ENCODE measurements around the gene SMPDL3B. TPM values are rescaled to one million over a fixed set of nuclear protein-coding genes. Genes with fewer than 3 reads are reported as not detected.
"Not testable (repeated sequence)": the region's sequence is repeated elsewhere in the genome, so short reads cannot be mapped to it uniquely, and the experiment has no call there.

The SMPDL3B gene
- total RNA-seq, 4 donors from 2014 or later, result 6.6 TPM; not detected in 3

DNA sequence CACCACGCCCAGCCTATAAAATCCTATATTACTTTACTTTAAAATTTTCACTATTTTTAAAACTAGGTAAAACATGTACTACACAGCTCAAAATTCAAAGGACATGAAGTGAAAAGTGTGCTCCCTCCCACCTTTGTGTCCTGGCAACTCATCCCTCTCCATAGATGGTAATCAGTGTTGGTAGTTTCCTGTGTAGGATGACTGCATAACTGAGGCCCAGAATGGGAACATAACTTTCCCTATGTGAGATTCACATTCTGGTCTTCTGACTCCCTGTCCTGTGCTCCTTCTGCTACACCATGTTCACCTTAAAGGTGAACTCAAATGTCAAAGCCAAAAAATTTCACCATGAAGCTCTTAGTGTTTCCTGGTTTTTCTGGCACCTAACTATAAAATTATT, 64.3 kb downstream of the SMPDL3B start:
- Histone ChIP-seq H3K9me3 (no peaks in the 10 kb centered on the region), H3K36me3 (no peaks in the 10 kb centered on the region), H3K4me1 (no peaks in the 10 kb centered on the region), H3K4me3 (no peak overlapping the region), H3K27ac (no peak overlapping the region), H3K27me3 (no peaks in the 10 kb centered on the region)
- TF ChIP-seq POLR2A (IDR thresholded peaks at IDR 0.05), result no peak
- TF ChIP-seq, protein P1, sequence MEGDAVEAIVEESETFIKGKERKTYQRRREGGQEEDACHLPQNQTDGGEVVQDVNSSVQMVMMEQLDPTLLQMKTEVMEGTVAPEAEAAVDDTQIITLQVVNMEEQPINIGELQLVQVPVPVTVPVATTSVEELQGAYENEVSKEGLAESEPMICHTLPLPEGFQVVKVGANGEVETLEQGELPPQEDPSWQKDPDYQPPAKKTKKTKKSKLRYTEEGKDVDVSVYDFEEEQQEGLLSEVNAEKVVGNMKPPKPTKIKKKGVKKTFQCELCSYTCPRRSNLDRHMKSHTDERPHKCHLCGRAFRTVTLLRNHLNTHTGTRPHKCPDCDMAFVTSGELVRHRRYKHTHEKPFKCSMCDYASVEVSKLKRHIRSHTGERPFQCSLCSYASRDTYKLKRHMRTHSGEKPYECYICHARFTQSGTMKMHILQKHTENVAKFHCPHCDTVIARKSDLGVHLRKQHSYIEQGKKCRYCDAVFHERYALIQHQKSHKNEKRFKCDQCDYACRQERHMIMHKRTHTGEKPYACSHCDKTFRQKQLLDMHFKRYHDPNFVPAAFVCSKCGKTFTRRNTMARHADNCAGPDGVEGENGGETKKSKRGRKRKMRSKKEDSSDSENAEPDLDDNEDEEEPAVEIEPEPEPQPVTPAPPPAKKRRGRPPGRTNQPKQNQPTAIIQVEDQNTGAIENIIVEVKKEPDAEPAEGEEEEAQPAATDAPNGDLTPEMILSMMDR (IDR thresholded peaks at IDR 0.05), result no peak
- DNase-seq, result no peak
- intact Hi-C loops (cut with DNase I; ENCODE audit: low total_unique reads), result no loop called here

DNA sequence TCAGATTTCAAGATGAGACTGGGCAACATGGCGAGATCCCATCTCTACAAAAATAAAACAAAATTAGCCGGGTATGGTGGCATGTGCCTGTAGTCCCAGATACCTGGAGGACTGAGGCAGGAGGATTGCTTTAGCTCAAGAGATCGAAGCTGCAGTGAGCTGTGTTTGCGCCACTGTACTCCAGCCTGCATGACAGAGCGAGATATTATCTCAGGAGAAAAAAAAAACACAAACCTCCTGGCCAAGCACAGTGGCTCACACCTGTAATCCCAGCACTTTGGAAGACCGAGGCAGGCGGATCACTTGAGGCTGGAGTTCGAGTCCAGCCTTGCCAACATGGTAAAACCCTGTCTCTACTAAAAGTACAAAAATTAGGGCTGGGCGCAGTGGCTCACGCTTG, 67.8 kb downstream of the SMPDL3B start:
- H3K27me3 ChIP-seq, result no peaks in the 10 kb centered on the region
- H3K36me3 ChIP-seq, result no peaks in the 10 kb centered on the region
- intact Hi-C loops (cut with DNase I; ENCODE audit: low total_unique reads), result no loop called here
- no peak overlapping the region for H3K27ac ChIP-seq
- H3K9me3 ChIP-seq, result no peaks in the 10 kb centered on the region
- no peak for TF ChIP-seq POLR2A (IDR thresholded peaks at IDR 0.05)
- TF ChIP-seq, protein P1 (IDR thresholded peaks at IDR 0.05), result no peak
- no peak for DNase-seq
- no peak overlapping the region for H3K4me3 ChIP-seq
- no peaks in the 10 kb centered on the region for H3K4me1 ChIP-seq

DNA sequence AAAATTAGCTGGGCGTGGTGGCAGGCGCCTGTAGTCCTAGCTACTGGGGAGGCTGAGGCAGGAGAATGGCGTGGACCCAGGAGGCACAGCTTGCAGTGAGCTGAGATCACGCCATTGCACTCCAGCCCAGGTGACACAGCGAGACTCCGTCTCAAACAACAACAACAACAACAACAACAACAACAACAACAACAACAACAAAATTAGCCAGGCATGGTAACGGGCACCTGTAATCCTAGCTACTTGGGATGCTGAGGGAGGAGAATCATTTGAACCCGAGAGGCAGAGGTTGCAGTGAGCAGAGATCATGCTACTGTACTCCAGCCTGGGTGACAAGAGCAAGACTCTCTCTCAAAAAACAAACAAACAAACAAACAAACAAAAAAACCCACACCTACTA, 68.3 kb downstream of the SMPDL3B start:
- H3K9me3 ChIP-seq; intact Hi-C loops (cut with DNase I; ENCODE audit: low total_unique reads); DNase-seq; H3K27ac ChIP-seq; H3K4me3 ChIP-seq; H3K36me3 ChIP-seq; H3K27me3 ChIP-seq; H3K4me1 ChIP-seq: not testable (repeated sequence)

Other genes with a start within 250 kb of the SMPDL3B start
- gene FAM76A, start 209.0 kb upstream of the SMPDL3B start, total RNA-seq, result 10 to 100 TPM in 3 of 4 donors, 1 to 10 TPM in 1; 5.4 to 26.6 (median 20.5) TPM
- gene STX12, start 161.8 kb upstream of the SMPDL3B start, total RNA-seq, result 10 to 100 TPM; 24.4 to 67.8 (median 56.2) TPM
- 10 to 100 TPM; 32.3 to 57.5 (median 43.6) TPM for gene PPP1R8, start 104.2 kb upstream of the SMPDL3B start, total RNA-seq
- 10 to 100 TPM in 2 of 4 donors, 1 to 10 TPM in 2; 5.1 to 28.9 (median 15.8) TPM for gene THEMIS2, start 62.5 kb upstream of the SMPDL3B start, total RNA-seq
- 10 to 100 TPM in 3 of 4 donors, 1 to 10 TPM in 1; 5.6 to 50.9 (median 34.1) TPM for gene RPA2, start 20.4 kb upstream of the SMPDL3B start, total RNA-seq
- 1 to 10 TPM in 3 of 4 donors, not detected in 1; 2.8 to 8.2 (median 5.0) TPM for gene XKR8, start 25.0 kb downstream of the SMPDL3B start, total RNA-seq
- gene EYA3, start 153.6 kb downstream of the SMPDL3B start, total RNA-seq, result 10 to 100 TPM in 3 of 4 donors, 1 to 10 TPM in 1; 7.2 to 30.4 (median 13.1) TPM
- 1 to 10 TPM in 3 of 4 donors, under 1 TPM in 1; under 0.01 to 7.1 (median 1.9) TPM for gene PTAFR, start 241.7 kb downstream of the SMPDL3B start, total RNA-seq